Muscle of leg (tissue), 16 donors: ENCODE data around the gene TMEM94. TPM values are rescaled to one million over a fixed set of nuclear protein-coding genes. Genes with fewer than 3 reads are reported as not detected.

ENCODE experiments used
- DNase-seq: peaks from one replicate; pipeline ENCODE4 v3.0.0; 2013
- H3K27ac ChIP-seq: one replicate; pipeline ENCODE4 v1.5.1; 2013; ENCODE audit warnings: mild to moderate bottlenecking, low read length, control low read depth
- H3K27me3 ChIP-seq: one replicate; pipeline ENCODE4 v1.6.1; 2013; ENCODE audit warnings: low read length; ENCODE audit not compliant: control insufficient read depth, insufficient read depth
- H3K36me3 ChIP-seq: one replicate; pipeline ENCODE4 v1.6.1; 2013; ENCODE audit warnings: low read length; ENCODE audit not compliant: control insufficient read depth, insufficient read depth
- H3K4me1 ChIP-seq: one replicate; pipeline ENCODE4 v1.6.1; 2013; ENCODE audit warnings: low read length; ENCODE audit not compliant: control insufficient read depth, insufficient read depth
- H3K4me3 ChIP-seq: one replicate; pipeline ENCODE4 v1.5.1; 2013; ENCODE audit warnings: low read length, control low read depth
- H3K9me3 ChIP-seq: replicated peaks from 2 replicates; pipeline ENCODE4 v1.6.1; 2013; ENCODE audit warnings: low read depth, low read length; ENCODE audit not compliant: control insufficient read depth
- WGBS: methylation state at CpG from one replicate; pipeline ENCODE4 v1.1.5; 2013; ENCODE audit warnings: missing lambda C conversion rate; ENCODE audit not compliant: insufficient coverage; 5-methylcytosine and 5-hydroxymethylcytosine counted together
- long read RNA-seq, 11 donors: transcript quantifications; one replicate each; lab custom pipeline, GENCODE V29; 2026
- polyA plus RNA-seq, 8 donors: library from polyadenylated mRNA; unstranded; fragments of 120-200 nt; gene quantifications; one replicate each; pipeline versions ENCODE4 v1.2.1 to v1.2.3, GENCODE V29; 2013; ENCODE audit warnings: inconsistent platforms in 1 of 8, low replicate concordance in 1 of 8; ENCODE audit not compliant: insufficient read length in 8 of 8, insufficient read depth in 1 of 8
- total RNA-seq: library from RNA; stranded (reverse); fragments of 120-200 nt; gene quantifications from one replicate; pipeline ENCODE4 v1.2.4, GENCODE V29; 2013

TMEM94 gene
- total RNA-seq (31.5 TPM), polyA plus RNA-seq (10 to 100 TPM; 47.1 to 67.8 (median 60.4) TPM)
- long read RNA-seq, donor 1 = 0 reads
- long read RNA-seq, donor 2 = 0 reads
- long read RNA-seq, donor 3, partial matches to known transcripts = 6 of 7 reads
- long read RNA-seq, donor 3, other reads (novel, unspliced or antisense) = 0 of 7 reads
- long read RNA-seq, donor 4 = 0 reads
- long read RNA-seq, donor 5, partial matches to known transcripts = 36 of 36 reads
- long read RNA-seq, donor 5, other reads (novel, unspliced or antisense) = 0 of 36 reads
- long read RNA-seq, donor 6, partial matches to known transcripts = 7 of 7 reads
- long read RNA-seq, donor 6, other reads (novel, unspliced or antisense) = 0 of 7 reads
- long read RNA-seq, donor 7, partial matches to known transcripts = 12 of 12 reads
- long read RNA-seq, donor 7, other reads (novel, unspliced or antisense) = 0 of 12 reads
- long read RNA-seq, donor 8 = 0 reads
- long read RNA-seq, donor 9, partial matches to known transcripts = 6 of 7 reads
- long read RNA-seq, donor 9, other reads (novel, unspliced or antisense) = 0 of 7 reads
- long read RNA-seq, donor 10, partial matches to known transcripts = 0 of 1 reads
- long read RNA-seq, donor 10, other reads (novel, unspliced or antisense) = 0 of 1 reads
- long read RNA-seq, donor 11 = 0 reads

- Histone ChIP-seq H3K27me3 (no peaks in the 10 kb centered on the region), H3K9me3 (no peaks in the 10 kb centered on the region), H3K4me3 (peak within 1 kb of the TSS; percentile 98), H3K27ac (peak within 1 kb of the TSS; percentile 98), H3K36me3 (no peaks in the 10 kb centered on the region), H3K4me1 (peaks cover 21% of the 10 kb centered on the region)
- DNase-seq = peak; percentile 100
- WGBS = 0% methylated on average over 23 of the region's 33 CpGs
Measured at GRCh38 chr17:75456417-75457046, at the start of gene TMEM94. TSS of gene TMEM94 (plus strand) at chr17:75456635. CDS start at chr17:75471906, 15,271 bp downstream.

GRCh38 chr17:75407655-75408352, 48.6 kb upstream of the TMEM94 start:
- Histone ChIP-seq H3K27ac (no peak overlapping the region), H3K4me3 (no peak overlapping the region), H3K9me3 (no peaks in the 10 kb centered on the region), H3K36me3 (no peaks in the 10 kb centered on the region), H3K4me1 (peaks cover 16% of the 10 kb centered on the region), H3K27me3 (peaks cover 2% of the 10 kb centered on the region)
- DNase-seq = no peak
- no CpG with 5 or more reads among the region's 2 CpGs for WGBS

GRCh38 chr17:75410141-75410540, 46.3 kb upstream of the TMEM94 start:
- Histone ChIP-seq H3K4me3 (no peak overlapping the region), H3K27ac (no peak overlapping the region), H3K9me3 (no peaks in the 10 kb centered on the region), H3K36me3 (no peaks in the 10 kb centered on the region), H3K27me3 (peaks cover 2% of the 10 kb centered on the region), H3K4me1 (peaks cover 15% of the 10 kb centered on the region)
- no CpG with 5 or more reads among the region's 4 CpGs for WGBS
- no peak for DNase-seq

- WGBS = 100% methylated on average over 1 of the region's 5 CpGs
- no peaks in the 10 kb centered on the region for H3K9me3 ChIP-seq
Measured at GRCh38 chr17:75411328-75412067, 44.9 kb upstream of the TMEM94 start.

GRCh38 chr17:75412455-75413317, 43.7 kb upstream of the TMEM94 start:
- H3K9me3 ChIP-seq = no peaks in the 10 kb centered on the region
- 0% methylated on average over 3 of the region's 8 CpGs for WGBS

More at GRCh38 chr17:75411328-75412067, 44.9 kb upstream of the TMEM94 start:
- H3K4me1 ChIP-seq = peaks cover 9% of the 10 kb centered on the region
- peaks cover 6% of the 10 kb centered on the region for H3K27me3 ChIP-seq
- no peak overlapping the region for H3K4me3 ChIP-seq
- H3K36me3 ChIP-seq = no peaks in the 10 kb centered on the region
- H3K27ac ChIP-seq = no peak overlapping the region
- no peak for DNase-seq

GRCh38 chr17:75414488-75414887, 41.9 kb upstream of the TMEM94 start:
- no peak for DNase-seq
- H3K27ac ChIP-seq = no peak overlapping the region
- H3K4me1 ChIP-seq = peaks cover 6% of the 10 kb centered on the region
- H3K36me3 ChIP-seq = no peaks in the 10 kb centered on the region
- peaks cover 6% of the 10 kb centered on the region for H3K27me3 ChIP-seq
- no peak overlapping the region for H3K4me3 ChIP-seq
- WGBS = 74% methylated on average over 1 of the region's 1 CpG
- no peaks in the 10 kb centered on the region for H3K9me3 ChIP-seq

More at GRCh38 chr17:75412455-75413317, 43.7 kb upstream of the TMEM94 start:
- H3K36me3 ChIP-seq = no peaks in the 10 kb centered on the region
- H3K4me3 ChIP-seq = no peak overlapping the region
- H3K27ac ChIP-seq = no peak overlapping the region
- peak; percentile 82 for DNase-seq
- H3K27me3 ChIP-seq = peaks cover 6% of the 10 kb centered on the region
- peaks cover 6% of the 10 kb centered on the region for H3K4me1 ChIP-seq

GRCh38 chr17:75416006-75416405, 40.4 kb upstream of the TMEM94 start:
- peaks cover 6% of the 10 kb centered on the region for H3K4me1 ChIP-seq
- no peaks in the 10 kb centered on the region for H3K36me3 ChIP-seq
- H3K4me3 ChIP-seq = no peak overlapping the region
- WGBS = 80% methylated on average over 2 of the region's 9 CpGs
- peaks cover 5% of the 10 kb centered on the region for H3K27me3 ChIP-seq
- no peak for DNase-seq
- no peak overlapping the region for H3K27ac ChIP-seq
- H3K9me3 ChIP-seq = no peaks in the 10 kb centered on the region

GRCh38 chr17:75417054-75417580, 39.3 kb upstream of the TMEM94 start:
- Histone ChIP-seq H3K27ac (no peak overlapping the region), H3K36me3 (no peaks in the 10 kb centered on the region), H3K9me3 (no peaks in the 10 kb centered on the region), H3K27me3 (peaks cover 5% of the 10 kb centered on the region), H3K4me1 (peaks cover 6% of the 10 kb centered on the region), H3K4me3 (no peak overlapping the region)
- no peak for DNase-seq
- WGBS = 87% methylated on average over 3 of the region's 9 CpGs
